Measurements from ENCODE around the gene TUBB.
A peak's percentile ranks its signal among the peaks of the same experiment; 100 is the strongest.
"Not testable (repeated sequence)": the region's sequence is repeated elsewhere in the genome, so short reads cannot be mapped to it uniquely, and the experiment has no call there.

Gene TUBB

DNA sequence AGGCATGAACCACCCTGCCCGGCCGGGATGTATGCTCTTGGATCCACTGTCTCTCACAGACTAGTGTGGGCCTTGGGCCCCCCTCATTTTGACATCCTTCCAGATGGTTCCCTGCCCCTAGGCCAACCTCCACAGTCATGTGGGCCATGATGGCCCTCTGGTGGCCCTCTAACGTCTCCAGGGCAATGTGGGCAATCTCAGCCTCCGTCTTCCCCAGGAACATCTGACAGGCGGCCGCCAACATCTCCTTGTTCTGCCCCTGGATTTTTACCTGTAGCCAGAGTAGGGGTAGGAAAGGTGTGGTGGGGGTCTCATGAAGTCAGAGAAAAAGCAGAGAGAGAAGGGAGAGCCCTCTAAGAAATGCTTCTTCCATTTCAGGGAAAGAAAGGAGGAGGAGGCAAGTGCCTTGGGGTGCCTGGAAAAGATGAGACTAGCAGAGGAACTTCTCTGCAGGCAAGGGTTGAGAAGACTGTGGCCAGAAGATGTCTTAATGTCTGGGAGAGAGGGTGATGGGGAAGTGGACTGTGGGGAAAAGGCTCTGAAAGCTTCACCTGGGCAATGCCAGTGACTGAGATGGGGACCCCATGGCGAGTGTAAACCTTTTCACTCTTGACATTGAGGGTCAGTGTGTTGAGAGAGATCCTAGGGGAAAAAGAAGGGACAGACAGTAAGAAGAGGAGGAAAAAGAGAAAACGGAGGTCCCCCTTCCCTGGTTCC, 21.1 kb downstream of the TUBB start:
- no peak for DNase-seq

DNA sequence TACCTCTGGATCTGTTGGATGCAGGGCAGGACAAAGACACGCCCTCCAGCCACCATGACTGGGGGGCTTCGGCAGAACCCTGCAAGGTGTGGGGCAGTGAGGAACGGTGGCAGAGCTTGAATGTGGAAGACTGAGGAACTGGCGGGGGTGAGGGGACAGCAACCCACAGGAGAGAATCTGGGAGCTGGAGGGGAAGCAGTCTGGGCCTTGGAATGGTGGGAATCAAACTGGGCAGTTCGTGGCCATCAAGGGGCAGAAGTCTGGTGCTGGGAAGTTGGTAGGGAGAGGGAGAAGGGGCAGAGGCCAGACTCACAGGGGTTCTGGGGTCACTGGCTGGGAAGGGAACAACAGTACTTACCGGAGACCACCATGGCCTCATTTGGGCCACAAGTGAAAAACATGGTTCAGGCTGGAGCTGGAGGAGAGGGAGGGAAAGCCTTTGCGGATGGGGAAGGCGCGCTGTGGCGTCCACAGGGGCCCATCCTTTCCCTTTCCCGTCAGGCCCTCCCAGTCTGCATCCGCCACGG, 21.7 kb downstream of the TUBB start:
- DNase-seq = peak in 1 of 2 experiments; percentile 66

DNA sequence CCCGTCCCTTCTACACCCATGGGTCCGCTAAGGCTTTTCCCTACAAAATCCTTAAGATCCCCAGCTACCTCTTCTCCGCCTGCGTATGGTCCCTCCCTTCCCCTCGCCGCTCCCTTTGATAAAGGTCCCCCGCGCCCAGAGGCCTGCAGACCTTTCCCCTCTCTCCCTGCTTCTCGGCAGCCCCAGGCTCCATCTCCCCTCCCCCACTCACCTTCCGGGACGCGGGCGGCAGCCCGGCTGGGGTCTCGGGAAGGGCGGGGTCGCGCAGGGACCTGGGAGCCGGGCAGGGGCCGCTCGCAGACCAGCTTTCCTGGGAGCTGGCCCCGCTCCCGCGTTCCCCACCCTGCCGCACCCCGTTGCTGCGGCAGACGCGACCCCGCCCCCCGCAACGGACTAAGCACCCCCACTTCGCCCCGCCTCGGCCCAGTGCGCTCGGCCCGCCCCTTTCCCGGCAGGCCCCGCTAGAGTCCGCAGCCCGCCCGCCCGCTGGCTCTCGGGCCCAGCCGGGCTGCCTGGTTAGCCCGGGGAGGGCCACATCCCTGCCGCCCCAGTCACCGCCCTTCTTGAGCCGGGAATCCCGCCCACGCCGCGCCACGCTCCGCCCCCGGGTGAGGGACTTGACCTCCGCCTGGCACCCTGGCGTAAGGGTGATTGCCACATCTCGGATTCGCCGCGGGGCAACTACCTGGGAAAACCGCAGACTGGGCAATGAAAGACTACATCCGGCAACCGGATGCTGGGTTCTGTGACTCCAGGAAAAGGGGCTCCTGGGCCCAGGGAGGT, 22.4 kb downstream of the TUBB start, which contains the start of gene FLOT1:
Gene FLOT1 (minus strand): TSS at position 372 of the 783 bp plus-strand sequence. CDS start 498 bp downstream, outside the sequence.
- DNase-seq = peak; percentile 90 to 91

DNA sequence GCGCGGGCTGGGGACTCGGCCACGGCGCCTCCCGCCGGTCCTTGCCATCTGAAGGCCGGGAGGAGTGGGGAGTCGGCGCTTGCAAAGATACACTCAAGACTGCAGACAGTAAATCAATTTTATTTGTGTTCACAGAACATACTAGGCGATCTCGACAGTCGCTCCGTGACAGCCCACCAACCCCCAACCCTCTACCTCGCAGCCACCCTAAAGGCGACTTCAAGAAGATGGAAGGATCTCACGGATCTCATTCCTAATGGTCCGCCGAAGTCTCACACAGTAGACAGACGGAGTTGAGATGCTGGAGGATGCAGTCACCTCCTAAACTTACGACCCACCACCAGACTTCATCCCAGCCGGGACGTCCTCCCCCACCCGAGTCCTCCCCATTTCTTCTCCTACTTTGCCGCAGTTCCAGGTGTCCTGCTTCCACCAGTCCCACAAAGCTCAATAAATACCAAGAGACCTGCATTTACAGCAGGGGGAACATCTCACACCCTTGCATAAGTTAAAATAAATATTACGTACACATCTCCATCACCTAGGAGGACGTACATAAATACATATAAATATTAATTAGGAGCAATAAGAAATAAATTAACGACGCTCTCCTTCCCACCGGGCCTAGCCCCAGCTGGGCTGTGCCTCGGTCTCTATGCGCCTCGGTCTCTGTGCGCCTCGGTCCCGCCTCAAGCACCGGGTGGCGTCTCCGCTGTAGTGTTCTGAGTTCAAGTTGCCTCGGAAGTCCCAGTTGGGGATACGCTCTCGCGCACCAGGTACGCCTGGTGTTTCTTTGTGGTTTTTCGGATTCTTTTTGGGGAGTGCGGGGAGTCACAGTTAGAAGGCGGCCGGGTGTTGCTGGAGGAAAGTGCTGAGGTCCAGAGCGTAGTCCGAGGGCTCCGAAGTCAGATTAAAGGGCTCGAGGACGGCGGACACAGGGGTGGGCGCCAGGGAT, 23.2 kb downstream of the TUBB start:
- no peak for DNase-seq

DNA sequence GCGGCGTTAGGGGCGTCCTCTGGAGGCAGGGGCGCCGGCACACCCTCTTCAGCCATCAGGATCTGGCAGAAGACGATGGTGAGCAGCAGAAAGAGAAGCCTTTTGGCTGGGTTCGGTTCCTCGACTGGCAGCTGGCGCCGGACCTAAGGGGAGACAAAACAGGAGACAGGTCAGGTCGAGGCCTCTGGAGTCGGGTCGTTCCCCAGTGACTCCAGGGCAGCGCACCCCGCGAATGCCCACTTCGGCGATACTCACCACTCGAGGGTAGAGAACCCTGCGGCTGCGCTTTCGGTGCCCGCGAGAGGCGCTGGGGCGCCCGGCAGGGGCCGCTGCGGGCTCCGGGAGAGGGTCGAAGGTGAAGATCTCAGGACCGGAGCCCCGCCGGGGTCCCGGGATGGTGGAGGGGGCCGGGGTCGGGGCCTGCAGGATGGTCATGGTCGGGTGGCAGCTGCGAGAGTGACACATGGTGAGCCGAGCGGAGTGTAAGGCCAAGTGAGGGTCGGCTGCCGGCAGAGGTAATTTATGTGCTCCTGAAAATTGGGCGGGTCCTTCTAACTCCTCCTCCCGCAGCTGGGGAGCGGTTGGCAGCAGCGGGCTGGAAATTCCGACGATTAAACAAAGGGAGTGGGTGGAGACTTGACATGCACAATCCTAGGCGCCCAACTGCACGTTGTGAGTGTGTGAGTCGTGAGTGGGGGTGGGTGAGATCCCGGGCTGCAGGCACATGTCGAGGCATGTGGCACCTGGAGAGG, 24.1 kb downstream of the TUBB start, which contains the start of gene IER3:
Gene IER3 (minus strand): TSS at position 494 of the 752 bp plus-strand sequence. CDS start 29 bp downstream, at position 465.
- DNase-seq = peak; percentile 83 to 93

DNA sequence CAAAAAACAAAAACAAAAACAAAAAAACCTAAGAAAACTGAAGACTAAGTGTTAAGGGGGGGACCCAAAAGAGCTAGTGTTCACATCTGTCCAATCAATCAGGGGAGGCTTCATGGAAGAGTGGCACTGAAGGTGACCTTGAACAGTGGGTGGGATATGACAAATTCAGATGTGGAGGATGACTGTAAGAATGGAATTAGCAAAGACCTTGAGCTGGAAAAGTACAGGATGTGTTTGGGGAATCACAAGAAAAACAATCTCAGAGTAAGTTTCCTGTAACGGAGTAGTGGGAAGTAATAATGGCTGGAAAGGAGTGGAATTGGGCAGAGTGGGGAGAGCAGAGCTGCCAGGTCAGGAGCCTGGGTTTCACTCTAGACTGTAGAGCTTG, 27.1 kb downstream of the TUBB start:
- no peak for DNase-seq

DNA sequence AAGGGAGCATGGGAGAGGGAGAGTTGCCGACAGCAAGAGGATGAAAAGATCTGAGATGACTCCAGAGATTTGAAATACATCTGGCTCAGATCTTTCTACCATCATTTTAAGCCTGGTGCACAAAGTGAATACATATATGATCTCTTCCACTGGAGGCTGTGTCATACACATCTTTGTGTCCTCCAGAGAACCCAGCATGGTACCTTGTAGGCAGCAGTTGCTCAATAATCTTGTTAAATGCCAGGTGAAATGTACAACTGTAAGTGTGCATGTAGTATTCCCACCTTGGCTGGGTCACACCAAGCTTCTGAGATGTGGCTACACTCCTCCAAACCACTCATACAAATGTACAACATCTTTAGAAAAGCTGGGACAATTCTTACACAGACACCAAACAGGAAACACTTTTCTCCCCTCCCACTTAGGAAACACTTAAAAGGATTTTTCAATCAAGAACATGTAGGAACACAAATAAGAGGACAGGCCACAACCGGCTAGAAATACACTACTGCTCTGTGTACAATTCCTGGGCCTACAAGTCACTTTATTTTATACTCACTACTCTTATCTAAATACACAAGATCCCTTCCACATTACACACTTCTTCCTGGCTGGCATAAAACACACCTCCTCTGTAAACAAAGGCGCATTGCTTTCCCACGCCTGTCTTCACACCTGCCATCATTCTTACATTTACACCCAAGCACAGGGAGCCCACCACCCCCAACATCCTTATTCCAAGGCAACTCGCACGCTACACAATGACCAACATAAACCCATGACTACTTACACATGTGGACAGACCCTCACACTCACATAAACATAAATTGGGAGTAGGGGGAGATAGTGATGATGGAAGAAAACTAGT, 28.0 kb downstream of the TUBB start:
- no peak for DNase-seq

DNA sequence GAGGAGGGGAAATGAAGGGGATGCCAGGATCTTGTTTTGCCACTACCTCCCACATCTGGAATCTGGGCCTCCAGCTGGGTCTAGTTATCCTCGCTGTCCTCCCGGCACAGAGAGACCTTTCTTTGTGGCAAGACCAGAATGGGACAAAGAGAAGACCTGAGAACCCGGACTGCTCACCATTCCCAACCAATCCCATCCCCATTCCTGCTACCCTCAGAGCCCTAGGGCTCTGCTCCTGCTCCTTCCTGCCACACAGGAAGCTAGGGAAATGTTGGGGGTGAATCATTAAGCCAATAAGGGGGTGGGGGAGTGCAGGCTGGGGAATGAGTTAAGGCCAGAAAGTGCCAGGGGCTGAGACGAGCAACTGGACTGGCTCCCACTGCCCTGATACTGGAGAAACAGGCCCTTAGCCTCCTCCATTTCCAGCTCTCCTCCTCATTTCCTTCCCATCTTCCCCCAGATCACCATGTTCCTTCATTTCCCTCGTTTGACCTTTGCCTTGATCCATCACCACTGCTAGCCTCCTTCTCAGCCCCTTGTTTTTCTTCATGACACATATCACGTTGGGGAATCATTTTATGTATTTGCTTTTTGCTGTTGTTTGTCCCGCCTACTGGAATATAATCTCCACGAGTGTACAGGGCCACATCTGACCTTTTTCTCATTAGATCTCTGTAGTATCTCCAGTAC, 28.8 kb downstream of the TUBB start:
- no peak for DNase-seq

DNA sequence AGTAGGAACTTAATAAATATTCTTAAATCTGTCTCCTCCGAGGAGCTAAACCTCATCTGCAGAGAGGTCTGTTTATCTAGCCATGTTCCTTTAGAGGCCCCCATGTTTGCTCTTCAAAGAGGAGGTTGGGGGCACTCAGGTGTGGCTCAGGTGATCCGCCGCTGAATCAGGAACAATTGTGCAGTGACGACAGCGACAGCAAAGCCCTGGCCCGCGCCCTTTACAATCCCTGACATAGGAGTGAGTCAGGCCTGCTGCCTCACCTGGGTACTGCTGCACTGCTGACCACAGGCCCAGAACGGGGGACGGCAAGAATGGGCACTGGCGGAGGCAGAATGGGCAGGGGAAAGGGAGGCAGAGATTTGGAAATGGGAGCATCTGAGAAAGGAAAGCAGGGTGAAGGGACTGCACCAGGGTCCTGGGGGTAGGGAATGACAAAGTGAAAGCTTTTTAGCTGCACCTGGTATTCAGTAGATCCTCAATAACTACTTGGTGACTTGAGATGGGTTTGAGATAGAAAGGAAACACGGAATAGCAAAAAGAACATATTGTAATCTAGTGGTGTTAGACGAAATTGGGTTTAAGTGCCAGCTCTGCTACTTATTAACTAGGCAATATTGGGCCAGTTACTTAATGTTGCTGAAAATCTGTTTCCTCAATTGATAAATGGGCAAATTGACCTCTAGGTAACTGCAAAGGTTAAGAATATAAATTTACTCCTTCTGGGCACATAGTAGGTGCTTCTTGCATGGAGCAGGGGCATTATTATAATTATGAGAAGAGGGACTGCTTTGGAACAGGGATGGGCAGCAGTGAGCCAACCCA, 29.6 kb downstream of the TUBB start:
- DNase-seq = no peak

DNA sequence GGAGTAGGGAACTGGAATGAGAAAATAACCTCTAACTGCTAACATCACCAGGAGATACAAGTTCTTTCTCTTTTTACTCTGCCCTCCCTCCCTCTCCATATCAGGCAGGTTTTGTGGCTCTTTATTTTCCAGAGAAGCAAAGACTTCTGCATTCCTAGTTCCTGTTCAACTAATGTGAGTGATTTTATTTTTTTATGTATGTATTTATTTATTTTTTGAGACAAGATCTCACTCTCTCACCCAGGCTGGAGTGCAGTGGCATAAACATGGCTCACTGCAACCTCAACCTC, 30.2 kb downstream of the TUBB start:
- no peak for DNase-seq

DNA sequence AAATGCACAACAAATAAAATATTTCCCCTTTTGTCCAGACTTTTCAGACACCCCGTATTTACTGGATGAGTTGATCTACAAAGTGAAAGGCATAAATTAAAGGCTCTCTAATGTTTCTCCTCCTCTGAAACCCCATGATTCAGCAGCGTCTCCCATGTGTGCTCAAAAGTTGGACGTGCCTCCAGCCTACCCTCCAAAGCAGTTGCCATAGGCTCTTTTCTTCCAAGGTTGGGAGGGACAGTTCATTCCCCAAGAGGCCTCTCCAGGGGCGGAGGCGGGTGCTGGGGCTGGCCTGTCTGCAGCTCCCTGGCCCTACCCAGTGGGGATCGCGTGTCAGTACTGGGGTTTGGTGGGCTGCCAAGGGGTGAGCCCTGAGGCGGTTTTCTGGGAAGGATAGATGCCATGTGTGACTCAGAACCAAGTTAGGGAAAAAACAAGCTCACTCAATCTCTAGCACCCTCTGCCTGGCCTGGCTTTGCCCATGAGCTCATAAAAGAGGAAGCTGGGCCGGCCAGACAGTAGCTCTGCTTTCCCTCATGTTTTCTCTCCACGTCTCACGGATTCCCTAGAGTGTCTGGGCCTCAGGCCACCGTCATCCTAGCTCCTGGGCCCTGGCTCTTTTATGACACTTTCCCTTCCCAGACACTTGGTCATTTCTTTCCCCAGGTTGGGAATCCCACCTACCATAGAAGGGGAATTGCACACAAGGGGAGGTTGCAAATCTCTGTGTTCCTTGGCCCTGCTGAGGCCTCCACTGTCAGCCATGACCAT, 32.2 kb downstream of the TUBB start:
- DNase-seq = peak; percentile 99

DNA sequence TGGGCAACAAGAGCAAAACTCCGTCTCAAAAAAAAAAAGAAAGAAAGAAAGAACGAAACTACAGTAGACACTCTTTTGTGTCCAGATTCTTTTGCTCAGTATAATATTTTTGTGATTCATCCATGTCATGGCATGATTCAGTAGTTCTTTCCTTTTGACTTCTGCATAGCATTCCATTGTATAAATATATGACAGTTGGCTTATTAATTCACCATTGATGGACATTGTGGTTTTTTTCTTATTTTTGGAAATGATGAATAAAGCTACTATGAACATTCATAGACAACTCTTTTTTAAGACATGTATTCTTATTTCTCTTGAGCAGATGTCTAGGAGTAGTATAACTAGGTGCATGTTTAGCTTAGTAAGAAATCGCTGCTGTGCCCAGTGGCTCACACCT, 34.5 kb downstream of the TUBB start:
- no peak for DNase-seq

DNA sequence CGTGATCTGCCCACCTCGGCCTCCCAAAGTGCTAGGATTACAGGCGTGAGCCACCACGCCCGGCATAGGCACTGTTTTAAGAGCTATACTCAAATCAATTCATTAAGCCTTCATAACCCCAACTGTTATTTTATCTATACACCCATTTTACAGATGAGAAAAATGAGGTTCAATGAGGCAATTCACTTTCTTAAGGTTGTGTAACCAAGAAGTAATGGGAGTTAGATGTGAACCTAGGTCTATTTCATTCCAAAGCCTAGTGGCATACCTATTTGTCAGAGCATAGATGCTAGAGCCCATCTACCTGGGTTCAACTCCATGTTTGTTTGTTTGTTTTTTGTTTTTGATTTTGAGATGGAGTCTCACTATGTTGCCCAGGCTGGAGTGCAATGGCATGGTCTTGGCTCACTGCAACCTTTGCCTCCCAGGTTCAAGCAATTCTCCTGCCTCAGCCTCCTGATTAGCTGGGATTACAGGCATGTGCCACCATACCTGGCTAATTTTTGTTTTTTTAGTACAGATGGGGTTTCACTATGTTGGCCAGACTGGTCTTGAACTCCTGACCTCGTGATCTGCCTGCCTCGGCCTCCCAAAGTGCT, 36.4 kb downstream of the TUBB start:
- not testable (repeated sequence) for DNase-seq

DNA sequence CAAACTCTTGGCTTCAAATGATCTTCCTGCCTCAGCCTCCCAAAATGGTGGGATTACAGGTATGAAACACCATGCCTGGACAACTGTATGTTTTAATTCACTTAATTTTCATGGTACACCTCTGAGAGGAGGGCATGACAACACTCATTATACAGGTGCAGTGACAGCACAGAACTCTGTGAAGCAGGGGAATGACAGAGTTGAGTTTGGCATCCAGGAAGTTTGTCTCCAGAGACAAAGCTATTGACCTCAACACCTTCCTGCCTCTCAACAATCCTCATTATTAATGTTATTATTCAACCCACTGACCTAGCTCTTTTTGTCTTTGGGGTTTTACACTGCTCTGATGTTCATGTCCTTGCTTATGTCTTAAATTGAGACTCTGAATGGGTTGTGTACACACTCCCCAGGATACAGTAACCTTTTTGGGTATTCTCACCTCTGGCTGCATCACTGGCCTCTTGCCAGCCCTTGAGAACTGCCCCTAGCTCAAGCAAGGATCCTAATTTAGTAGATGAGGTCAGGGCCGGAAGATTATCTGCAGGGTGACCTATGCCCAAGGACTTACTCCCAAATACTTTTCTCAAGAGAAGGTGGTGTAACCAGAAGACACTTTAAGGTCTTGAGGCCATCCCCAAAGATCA, 37.2 kb downstream of the TUBB start:
- no peak for DNase-seq

DNA sequence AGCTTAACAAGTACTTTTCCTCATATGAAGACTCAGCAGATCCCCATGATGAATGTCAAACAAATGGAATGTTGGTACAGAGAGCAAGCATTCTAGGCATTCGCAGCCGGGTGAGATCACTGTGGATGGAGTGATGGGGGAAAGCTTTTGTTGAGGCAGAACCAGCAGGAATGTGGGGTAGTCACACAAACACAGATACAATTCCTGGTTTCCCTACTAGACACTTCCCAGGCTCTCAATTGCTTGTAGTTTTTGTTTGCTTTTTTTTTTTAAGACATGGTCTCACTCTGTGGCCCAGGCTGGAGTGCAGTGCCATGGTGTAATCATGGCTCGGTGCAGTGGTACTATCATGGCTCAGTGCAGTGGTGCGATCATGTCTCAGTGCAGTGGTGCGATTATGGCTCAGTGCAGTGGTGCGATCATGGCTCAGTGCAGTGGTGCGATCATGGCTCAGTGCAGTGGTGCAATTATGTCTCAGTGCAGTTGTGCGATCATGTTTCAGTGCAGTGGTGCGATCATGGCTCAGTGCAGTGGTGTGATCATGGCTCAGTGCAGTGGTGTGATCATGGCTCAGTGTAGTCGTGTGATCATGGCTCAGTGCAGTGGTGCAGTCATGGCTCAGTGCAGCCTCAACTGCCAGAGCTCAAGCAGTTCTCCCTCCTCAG, 39.6 kb downstream of the TUBB start:
- DNase-seq = peak; percentile 65 to 82

DNA sequence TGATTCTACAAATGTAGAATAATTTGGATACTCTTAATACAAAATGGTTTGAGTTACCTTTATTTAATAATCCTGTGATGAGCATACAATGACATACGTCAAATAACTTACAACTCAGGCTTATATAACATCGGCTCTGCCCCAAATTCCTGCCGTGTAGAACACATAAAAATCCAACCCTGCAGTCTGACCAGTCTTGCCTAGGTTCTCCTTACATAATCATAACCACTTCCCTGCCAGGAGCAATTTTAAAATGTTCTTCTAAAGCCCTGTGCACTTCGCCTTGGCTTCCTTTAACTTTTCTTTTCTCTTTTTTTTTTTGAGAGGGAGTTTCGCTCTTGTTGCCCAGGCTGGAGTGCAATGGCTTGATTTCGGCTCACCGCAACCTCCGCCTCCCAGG, 40.4 kb downstream of the TUBB start:
- DNase-seq = no peak

DNA sequence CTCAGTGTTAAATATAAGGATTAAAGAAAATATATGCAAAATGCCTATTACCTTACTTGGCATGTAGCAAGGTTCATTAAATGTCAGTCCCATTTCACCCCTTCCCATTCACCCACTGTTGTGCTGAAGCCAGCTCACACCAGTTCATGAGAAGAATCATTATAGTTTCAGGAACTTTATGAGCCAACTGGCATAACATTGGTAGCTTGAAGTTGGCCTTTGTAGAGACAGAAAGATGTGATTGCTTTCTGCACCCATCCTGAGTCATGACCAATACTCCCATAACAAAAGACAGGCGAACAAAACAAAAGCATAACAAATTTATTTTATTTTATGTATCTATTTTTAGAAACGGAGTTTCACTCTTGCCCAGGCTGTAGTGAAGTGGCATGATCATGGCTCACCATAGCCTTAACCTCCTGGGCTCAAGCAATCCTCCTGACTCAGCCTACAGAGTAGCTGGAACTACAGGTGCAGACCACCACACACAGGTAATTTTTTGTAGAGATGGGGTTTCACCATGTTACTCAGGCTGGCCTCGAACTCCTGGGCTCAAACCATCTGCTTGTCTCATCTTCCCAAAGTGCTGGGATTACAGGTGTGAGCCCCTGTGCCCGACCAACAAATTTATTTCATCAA, 41.8 kb downstream of the TUBB start:
- no peak for DNase-seq

All from SW 1271 (cell line).